ENCODE results near the gene DNAJB8.

DNAJB8 gene

GRCh38 chr3:128472449-128473179, 5.9 kb upstream of the DNAJB8 start:
- TF ChIP-seq CTCF (IDR thresholded peaks at IDR 0.05; ENCODE audit: low read depth, low read length, missing control alignments), result no peak
- H3K4me3 ChIP-seq (ENCODE audit: low read depth, low read length), result no peak overlapping the region
- no peak for DNase-seq (ENCODE audit: low read depth)

- no peak for DNase-seq (ENCODE audit: low read depth)
- TF ChIP-seq CTCF (IDR thresholded peaks at IDR 0.05; ENCODE audit: low read depth, low read length, missing control alignments), result no peak
These were observed 5.0 kb upstream of the DNAJB8 start for GRCh38 chr3:128471720-128472119.

GRCh38 chr3:128471110-128471509, 4.4 kb upstream of the DNAJB8 start:
- no peak overlapping the region for H3K4me3 ChIP-seq (ENCODE audit: low read depth, low read length)
- DNase-seq (ENCODE audit: low read depth), result no peak
- no peak for TF ChIP-seq CTCF (IDR thresholded peaks at IDR 0.05; ENCODE audit: low read depth, low read length, missing control alignments)

More at GRCh38 chr3:128471720-128472119, 5.0 kb upstream of the DNAJB8 start:
- no peak overlapping the region for H3K4me3 ChIP-seq (ENCODE audit: low read depth, low read length)

GRCh38 chr3:128470134-128470899, 3.6 kb upstream of the DNAJB8 start:
- H3K4me3 ChIP-seq (ENCODE audit: low read depth, low read length), result no peak overlapping the region
- DNase-seq (ENCODE audit: low read depth), result no peak
- TF ChIP-seq CTCF (IDR thresholded peaks at IDR 0.05; ENCODE audit: low read depth, low read length, missing control alignments), result no peak

- H3K4me3 ChIP-seq (ENCODE audit: low read depth, low read length), result no peak overlapping the region
- TF ChIP-seq CTCF (IDR thresholded peaks at IDR 0.05; ENCODE audit: low read depth, low read length, missing control alignments), result no peak
- DNase-seq (ENCODE audit: low read depth), result no peak
These were observed 2.9 kb upstream of the DNAJB8 start for GRCh38 chr3:128469556-128469955.

GRCh38 chr3:128468791-128469527, 2.3 kb upstream of the DNAJB8 start:
- no peak for TF ChIP-seq CTCF (IDR thresholded peaks at IDR 0.05; ENCODE audit: low read depth, low read length, missing control alignments)
- H3K4me3 ChIP-seq (ENCODE audit: low read depth, low read length), result no peak overlapping the region
- DNase-seq (ENCODE audit: low read depth), result no peak
